Measurements from ENCODE around the gene BACH2.
"Not testable (repeated sequence)": the region's sequence is repeated elsewhere in the genome, so short reads cannot be mapped to it uniquely, and the experiment has no call there.

DNA sequence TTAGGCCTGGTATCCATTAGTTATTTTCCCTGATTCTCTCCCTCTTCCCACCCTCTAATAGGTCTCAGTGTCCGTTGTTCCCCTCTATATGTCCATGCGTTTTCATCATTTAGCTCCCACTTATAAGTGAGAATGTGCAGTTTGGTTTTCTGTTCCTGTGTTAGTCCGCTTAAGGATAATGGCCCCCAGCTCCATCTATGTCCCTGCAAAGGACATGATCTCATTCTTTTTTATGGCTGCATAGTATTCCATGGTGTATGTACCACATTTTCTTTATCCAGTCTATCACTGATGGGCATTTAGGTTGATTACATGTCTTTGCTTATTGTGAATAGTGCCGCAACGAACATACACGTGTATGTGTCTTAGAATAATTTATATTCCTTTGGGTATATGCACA lies 14.4 kb downstream of the BACH2 start:
- TF ChIP-seq, protein P1, sequence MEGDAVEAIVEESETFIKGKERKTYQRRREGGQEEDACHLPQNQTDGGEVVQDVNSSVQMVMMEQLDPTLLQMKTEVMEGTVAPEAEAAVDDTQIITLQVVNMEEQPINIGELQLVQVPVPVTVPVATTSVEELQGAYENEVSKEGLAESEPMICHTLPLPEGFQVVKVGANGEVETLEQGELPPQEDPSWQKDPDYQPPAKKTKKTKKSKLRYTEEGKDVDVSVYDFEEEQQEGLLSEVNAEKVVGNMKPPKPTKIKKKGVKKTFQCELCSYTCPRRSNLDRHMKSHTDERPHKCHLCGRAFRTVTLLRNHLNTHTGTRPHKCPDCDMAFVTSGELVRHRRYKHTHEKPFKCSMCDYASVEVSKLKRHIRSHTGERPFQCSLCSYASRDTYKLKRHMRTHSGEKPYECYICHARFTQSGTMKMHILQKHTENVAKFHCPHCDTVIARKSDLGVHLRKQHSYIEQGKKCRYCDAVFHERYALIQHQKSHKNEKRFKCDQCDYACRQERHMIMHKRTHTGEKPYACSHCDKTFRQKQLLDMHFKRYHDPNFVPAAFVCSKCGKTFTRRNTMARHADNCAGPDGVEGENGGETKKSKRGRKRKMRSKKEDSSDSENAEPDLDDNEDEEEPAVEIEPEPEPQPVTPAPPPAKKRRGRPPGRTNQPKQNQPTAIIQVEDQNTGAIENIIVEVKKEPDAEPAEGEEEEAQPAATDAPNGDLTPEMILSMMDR (IDR thresholded peaks at IDR 0.05; ENCODE audit: low read depth, low read length, poor library complexity, severe bottlenecking) = not testable (repeated sequence)
- not testable (repeated sequence) for TF ChIP-seq EZH2phosphoT487 (IDR thresholded peaks at IDR 0.05; ENCODE audit: borderline replicate concordance, low read length)
